Gastroesophageal sphincter (tissue), 3 donors: ENCODE results near the gene TRPM5.

Source experiments
- POLR2A ChIP-seq, 2 donors: fragments of 450-650 bp; IDR thresholded peaks; one replicate each; pipeline ENCODE4 v1.6.1; 2017; ENCODE audit warnings: antibody characterized with exemption in 2 of 2, mild to moderate bottlenecking in 2 of 2, moderate library complexity in 1 of 2
- TF ChIP-seq, protein P1 (sequence below), 4 experiments: fragments of 200-600 bp in 2 of 4; fragments of 450-650 bp in 2 of 4; sonication (generic) in 1 of 4; IDR thresholded peaks; one replicate each; pipeline ENCODE4 v1.5.1; 2017 to 2019; ENCODE audit warnings: antibody characterized with exemption in 4 of 4, mild to moderate bottlenecking in 2 of 4, moderate library complexity in 2 of 4

DNA sequence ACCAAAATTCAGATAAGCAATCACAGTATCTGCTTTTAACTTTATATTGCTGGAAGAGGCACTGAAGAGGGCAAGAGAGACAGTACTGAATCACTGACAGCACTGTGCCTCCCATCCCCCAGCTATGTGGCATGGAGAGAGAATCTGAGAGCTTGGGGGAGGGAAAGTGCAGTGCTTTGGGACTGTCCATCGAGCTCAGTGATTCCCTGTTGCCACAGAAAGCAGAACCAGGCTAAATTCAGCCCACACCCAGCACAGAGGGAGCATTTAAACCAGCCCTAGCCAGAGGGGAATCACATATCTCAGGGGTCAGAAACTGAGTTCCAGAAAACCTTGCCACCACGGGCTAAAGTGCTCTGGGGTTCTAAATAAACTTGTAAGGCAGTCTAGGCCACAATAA is 44.8 kb upstream of the TRPM5 start:
- TF ChIP-seq, protein P1, sequence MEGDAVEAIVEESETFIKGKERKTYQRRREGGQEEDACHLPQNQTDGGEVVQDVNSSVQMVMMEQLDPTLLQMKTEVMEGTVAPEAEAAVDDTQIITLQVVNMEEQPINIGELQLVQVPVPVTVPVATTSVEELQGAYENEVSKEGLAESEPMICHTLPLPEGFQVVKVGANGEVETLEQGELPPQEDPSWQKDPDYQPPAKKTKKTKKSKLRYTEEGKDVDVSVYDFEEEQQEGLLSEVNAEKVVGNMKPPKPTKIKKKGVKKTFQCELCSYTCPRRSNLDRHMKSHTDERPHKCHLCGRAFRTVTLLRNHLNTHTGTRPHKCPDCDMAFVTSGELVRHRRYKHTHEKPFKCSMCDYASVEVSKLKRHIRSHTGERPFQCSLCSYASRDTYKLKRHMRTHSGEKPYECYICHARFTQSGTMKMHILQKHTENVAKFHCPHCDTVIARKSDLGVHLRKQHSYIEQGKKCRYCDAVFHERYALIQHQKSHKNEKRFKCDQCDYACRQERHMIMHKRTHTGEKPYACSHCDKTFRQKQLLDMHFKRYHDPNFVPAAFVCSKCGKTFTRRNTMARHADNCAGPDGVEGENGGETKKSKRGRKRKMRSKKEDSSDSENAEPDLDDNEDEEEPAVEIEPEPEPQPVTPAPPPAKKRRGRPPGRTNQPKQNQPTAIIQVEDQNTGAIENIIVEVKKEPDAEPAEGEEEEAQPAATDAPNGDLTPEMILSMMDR (IDR thresholded peaks at IDR 0.05): no peak
- TF ChIP-seq POLR2A (IDR thresholded peaks at IDR 0.05): no peak
